Ovary (tissue), 9 donors: ENCODE data around the gene SBF2. TPM values are rescaled to one million over a fixed set of nuclear protein-coding genes. Genes with fewer than 3 reads are reported as not detected.

Experiments
- DNase-seq, 5 donors: peaks; one replicate each; pipeline ENCODE4 v3.0.0-alpha.2; 2019 to 2020
- H3K27ac ChIP-seq, 2 donors: fragments of 200-600 bp; one replicate each; pipeline versions ENCODE4 v1.5.1 to v1.8.0; 2019 to 2022
- H3K27me3 ChIP-seq: fragments of 200-600 bp; one replicate; pipeline ENCODE4 v1.8.0; 2022
- H3K36me3 ChIP-seq: fragments of 200-600 bp; sonication (generic); one replicate; pipeline ENCODE4 v1.5.1; 2019
- H3K4me1 ChIP-seq: one replicate; pipeline ENCODE4 v1.8.1; 2013; ENCODE audit warnings: mild to moderate bottlenecking, moderate library complexity; ENCODE audit not compliant: insufficient read depth
- H3K4me3 ChIP-seq: fragments of 200-600 bp; sonication (generic); one replicate; pipeline ENCODE4 v1.5.1; 2017
- H3K9me3 ChIP-seq, 2 donors: fragments of 200-600 bp in 1 of 2; sonication (generic) in 1 of 2; one replicate each; pipeline versions ENCODE4 v1.5.1 to v1.8.1; 2013 to 2019; ENCODE audit warnings: mild to moderate bottlenecking in 1 of 2, moderate library complexity in 1 of 2
- CTCF ChIP-seq, 3 donors: fragments of 450-650 bp in 2 of 3; fragments of 200-600 bp in 1 of 3; IDR thresholded peaks; one replicate each; pipeline versions ENCODE4 v1.5.1 to v1.8.0; 2016 to 2022; ENCODE audit warnings: antibody characterized with exemption in 3 of 3, mild to moderate bottlenecking in 1 of 3
- EP300 ChIP-seq: sonication (generic); formaldehyde crosslinking; IDR thresholded peaks from one replicate; pipeline ENCODE4 v1.6.1; 2017; ENCODE audit warnings: antibody characterized with exemption
- POLR2A ChIP-seq: fragments of 450-650 bp; IDR thresholded peaks from one replicate; pipeline ENCODE4 v1.6.1; 2017; ENCODE audit warnings: antibody characterized with exemption, mild to moderate bottlenecking, moderate library complexity
- WGBS, 3 donors: extraction: QIAGEN DNeasy Blood & Tissue Kit in 1 of 3; methylation state at CpG; one replicate each; pipeline versions ENCODE4 v1.1.5 to v1.1.7; 2013 to 2017; 5-methylcytosine and 5-hydroxymethylcytosine counted together
- intact Hi-C, 4 donors: fragments of 100-400 bp; cut with DNase I; formaldehyde crosslinking; loops; one replicate each; pipeline versions ENCODE4 v1.11.0 to v1.15.1; 2022 to 2023
- polyA plus RNA-seq, 2 donors: library from polyadenylated mRNA; stranded (reverse); fragments of 200-250 nt in 1 of 2; fragments of 350-450 nt in 1 of 2; fragmentation: Illumina TruSeq in 1 of 2; extraction: RNeasy Lipid Tissue Mini Kit (QIAGEN cat#74804) in 1 of 2; gene quantifications; one replicate each; pipeline ENCODE4 v1.2.3, GENCODE V29; 2013 to 2014
- total RNA-seq, 7 donors: library from RNA; depleted of rRNA in 2 of 7; stranded (reverse); fragments of >200 nt in 2 of 7; fragmentation: NEBNext Ultra II Directional in 3 of 7; extraction: Animal tissue kit (Norgen Biotek cat#: 25700) in 3 of 7; gene quantifications; one replicate each; pipeline versions ENCODE4 v1.1.0 to v1.2.4, GENCODE V29; 2016 to 2023
- donor health status: DM: no; HTN: no; CAD: no; lungs with moderate emphysema.
- donor health status: DM: no; HTN: no; CAD: no.
- donor health status: Bipolar disorder and iron deficiency.
- donor health status: DM: yes; HTN: yes; CAD: no.
- donor health status: DM: no; HTN: no; CAD: no.
- donor health status: DM: yes; HTN: yes; CAD: no.

SBF2 gene
- total and polyA plus RNA-seq, 9 donors, result 27.4 to 77.5 (median 50.8) TPM

- no peaks in the 10 kb centered on the region for H3K27me3 ChIP-seq
- H3K4me1 ChIP-seq, result no peaks in the 10 kb centered on the region
- no peak for DNase-seq
- H3K4me3 ChIP-seq, result no peak overlapping the region
- no peaks in the 10 kb centered on the region for H3K9me3 ChIP-seq
- TF ChIP-seq EP300, result no peak
- no peak for TF ChIP-seq POLR2A
- no peak for TF ChIP-seq CTCF (IDR thresholded peaks at IDR 0.05)
- intact Hi-C loops, result no loop called here
- 10 to 16% (median 11%) methylated on average over 4 of the region's 4 CpGs for WGBS, 3 donors
- H3K27ac ChIP-seq, result no peak overlapping the region
- H3K36me3 ChIP-seq, result no peaks in the 10 kb centered on the region
Observed at GRCh38 chr11:9922806-9923205, 371.2 kb downstream of the SBF2 start.

- TF ChIP-seq CTCF (IDR thresholded peaks at IDR 0.05) (no peak), EP300 (no peak), POLR2A (no peak)
- Histone ChIP-seq H3K36me3 (no peaks in the 10 kb centered on the region), H3K27ac (no peak overlapping the region), H3K9me3 (no peaks in the 10 kb centered on the region), H3K4me3 (no peak overlapping the region), H3K4me1 (no peaks in the 10 kb centered on the region), H3K27me3 (no peaks in the 10 kb centered on the region)
- intact Hi-C loops, result loop anchor here in 1 of 4 donors (10.0 kb wide), 1 partner anchor 922 kb away; no protein-coding TSS in a partner anchor
- DNase-seq, result no peak
- 89 to 94% (median 92%) methylated on average over 3 of the region's 3 CpGs for WGBS, 3 donors
Observed at GRCh38 chr11:9916480-9916879, 377.5 kb downstream of the SBF2 start.

GRCh38 chr11:9914064-9914463, 380.0 kb downstream of the SBF2 start:
- intact Hi-C loops, result loop anchor here in 1 of 4 donors (10.0 kb wide), 1 partner anchor 919 kb away; no protein-coding TSS in a partner anchor
- Histone ChIP-seq H3K27ac (no peak overlapping the region), H3K9me3 (no peaks in the 10 kb centered on the region), H3K36me3 (no peaks in the 10 kb centered on the region), H3K27me3 (no peaks in the 10 kb centered on the region), H3K4me1 (no peaks in the 10 kb centered on the region), H3K4me3 (no peak overlapping the region)
- no peak for DNase-seq
- no peak for TF ChIP-seq CTCF (IDR thresholded peaks at IDR 0.05)
- TF ChIP-seq EP300, result no peak
- TF ChIP-seq POLR2A, result no peak
- 49 to 99% (median 72%) methylated on average over 2 of the region's 2 CpGs for WGBS, 3 donors

- intact Hi-C loops, result no loop called here
- Histone ChIP-seq H3K4me3 (no peak overlapping the region), H3K27ac (no peak overlapping the region), H3K4me1 (no peaks in the 10 kb centered on the region), H3K27me3 (no peaks in the 10 kb centered on the region), H3K36me3 (no peaks in the 10 kb centered on the region), H3K9me3 (no peaks in the 10 kb centered on the region)
- TF ChIP-seq POLR2A (no peak), EP300 (no peak)
- DNase-seq, result no peak
- WGBS, 3 donors, result 42 to 50% (median 43%) methylated on average over 3 of the region's 3 CpGs
Observed at GRCh38 chr11:9905960-9906791, 387.8 kb downstream of the SBF2 start.

GRCh38 chr11:9905501-9905951, 388.5 kb downstream of the SBF2 start:
- intact Hi-C loops, result no loop called here
- H3K27ac ChIP-seq, result no peak overlapping the region
- 55 to 67% (median 56%) methylated on average over 1 of the region's 1 CpG for WGBS, 3 donors
- no peaks in the 10 kb centered on the region for H3K9me3 ChIP-seq
- no peak for TF ChIP-seq POLR2A
- no peak for TF ChIP-seq EP300
- no peak for TF ChIP-seq CTCF (IDR thresholded peaks at IDR 0.05)
- no peak overlapping the region for H3K4me3 ChIP-seq
- H3K36me3 ChIP-seq, result no peaks in the 10 kb centered on the region
- H3K4me1 ChIP-seq, result no peaks in the 10 kb centered on the region
- H3K27me3 ChIP-seq, result no peaks in the 10 kb centered on the region
- DNase-seq, result no peak
